Ecto neural progenitor cell (in vitro differentiated cells): Measurements from ENCODE around the gene SIRPG.
"Not testable (repeated sequence)": the region's sequence is repeated elsewhere in the genome, so short reads cannot be mapped to it uniquely, and the experiment has no call there.

ENCODE experiments used
- DNase-seq: peaks from one replicate; pipeline ENCODE4 v3.0.0-alpha.2; 2018; ENCODE audit warnings: low spot score

SIRPG gene

GRCh38 chr20:1657556-1658334, at the start of gene SIRPG:
Gene SIRPG, minus strand, starts transcription at chr20:1657779. Its CDS starts 65 bp downstream, at chr20:1657714.
- no peak for DNase-seq

- not testable (repeated sequence) for DNase-seq
Observed at GRCh38 chr20:1706887-1707286, 49.3 kb upstream of the SIRPG start.

GRCh38 chr20:1706079-1706478, 48.5 kb upstream of the SIRPG start:
- DNase-seq, result no peak

GRCh38 chr20:1702855-1703254, 45.3 kb upstream of the SIRPG start:
- DNase-seq, result no peak

GRCh38 chr20:1702328-1702727, 44.7 kb upstream of the SIRPG start:
- DNase-seq, result no peak

GRCh38 chr20:1700990-1701389, 43.4 kb upstream of the SIRPG start:
- no peak for DNase-seq

GRCh38 chr20:1697592-1697991, 40.0 kb upstream of the SIRPG start:
- no peak for DNase-seq

GRCh38 chr20:1696521-1697209, 39.1 kb upstream of the SIRPG start:
- no peak for DNase-seq

GRCh38 chr20:1694672-1695071, 37.1 kb upstream of the SIRPG start:
- no peak for DNase-seq

- no peak for DNase-seq
Observed at GRCh38 chr20:1693427-1693826, 35.8 kb upstream of the SIRPG start.

GRCh38 chr20:1689721-1690120, 32.1 kb upstream of the SIRPG start:
- DNase-seq, result no peak

- no peak for DNase-seq
Observed at GRCh38 chr20:1688886-1689538, 31.4 kb upstream of the SIRPG start.

- no peak for DNase-seq
Observed at GRCh38 chr20:1687053-1687452, 29.5 kb upstream of the SIRPG start.

GRCh38 chr20:1686151-1686748, 28.7 kb upstream of the SIRPG start:
- DNase-seq, result no peak

GRCh38 chr20:1685304-1686052, 27.9 kb upstream of the SIRPG start:
- no peak for DNase-seq

- no peak for DNase-seq
Observed at GRCh38 chr20:1684872-1685271, 27.3 kb upstream of the SIRPG start.

- no peak for DNase-seq
Observed at GRCh38 chr20:1676650-1677049, 19.1 kb upstream of the SIRPG start.

GRCh38 chr20:1674990-1675780, 17.6 kb upstream of the SIRPG start:
- no peak for DNase-seq

GRCh38 chr20:1674361-1674760, 16.8 kb upstream of the SIRPG start:
- DNase-seq, result no peak

- DNase-seq, result no peak
Observed at GRCh38 chr20:1673424-1673823, 15.8 kb upstream of the SIRPG start.

- DNase-seq, result no peak
Observed at GRCh38 chr20:1672728-1673127, 15.1 kb upstream of the SIRPG start.
